ENCODE data around the gene LIMK2.
"Not testable (repeated sequence)": the region's sequence is repeated elsewhere in the genome, so short reads cannot be mapped to it uniquely, and the experiment has no call there.

The LIMK2 gene

DNA sequence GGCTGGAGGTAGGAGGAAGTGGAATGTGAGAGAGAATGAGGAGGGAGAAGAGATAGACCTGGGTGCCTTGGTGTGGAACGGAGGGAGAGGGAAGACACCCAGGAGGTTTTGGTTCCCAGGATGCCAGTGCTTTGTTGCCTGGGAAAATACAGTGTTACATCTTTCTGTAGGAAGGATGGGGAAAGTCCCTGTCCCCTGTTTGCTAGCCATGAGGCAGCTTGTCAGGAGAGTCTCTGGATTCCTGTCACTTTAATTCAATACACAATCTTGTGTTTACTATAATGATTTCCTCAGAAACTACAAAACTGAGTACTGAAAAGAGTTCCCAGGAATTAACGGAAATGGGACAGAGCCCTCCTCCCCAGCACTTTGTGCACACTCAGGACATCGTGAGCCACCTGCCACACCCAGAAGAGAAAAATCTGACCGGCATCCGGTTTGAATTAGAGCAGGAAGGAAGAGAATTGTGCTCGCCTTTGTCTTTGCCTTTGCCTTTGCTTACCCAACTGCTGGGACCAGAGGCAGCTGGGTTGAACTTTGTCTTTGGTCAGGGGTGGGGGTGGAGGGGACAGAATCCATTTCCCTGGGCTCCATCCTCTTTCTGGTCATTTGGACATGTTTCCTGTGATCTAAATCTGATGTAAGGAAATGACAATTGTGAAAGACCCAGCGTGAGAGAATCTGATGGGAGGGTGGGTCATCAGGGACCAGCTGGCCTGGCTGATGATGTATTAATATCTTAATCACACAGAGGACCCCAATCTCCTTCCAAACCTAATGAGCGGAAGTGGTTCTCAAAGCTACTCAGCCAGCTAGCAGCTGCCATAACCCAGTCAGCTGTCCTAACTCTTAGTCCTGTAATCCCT lies 1.3 kb upstream of the LIMK2 start:
- FAIRE-seq = no peak
- no peak for DNase-seq (ENCODE audit: low spot score)

DNA sequence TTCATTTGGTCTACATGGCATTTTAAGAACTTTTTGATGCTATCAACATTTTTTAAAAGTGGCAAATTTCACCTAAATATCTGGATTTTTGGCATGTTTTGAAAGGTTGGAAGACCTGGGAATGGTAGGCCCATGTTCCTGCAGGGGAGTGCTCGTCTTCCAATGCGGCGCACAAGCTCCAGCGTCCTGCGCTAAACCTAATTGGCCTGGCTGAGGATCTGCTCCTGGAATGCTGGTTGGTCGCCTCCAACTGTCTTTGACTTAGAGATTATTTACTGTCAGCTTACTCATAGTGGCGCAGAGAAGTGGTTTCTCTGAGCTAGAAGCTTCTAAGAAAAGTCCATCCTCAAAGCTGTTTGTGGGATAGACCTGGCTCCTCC lies 626 bp upstream of the LIMK2 start:
- no peak for FAIRE-seq
- no peak for DNase-seq (ENCODE audit: low spot score)

DNA sequence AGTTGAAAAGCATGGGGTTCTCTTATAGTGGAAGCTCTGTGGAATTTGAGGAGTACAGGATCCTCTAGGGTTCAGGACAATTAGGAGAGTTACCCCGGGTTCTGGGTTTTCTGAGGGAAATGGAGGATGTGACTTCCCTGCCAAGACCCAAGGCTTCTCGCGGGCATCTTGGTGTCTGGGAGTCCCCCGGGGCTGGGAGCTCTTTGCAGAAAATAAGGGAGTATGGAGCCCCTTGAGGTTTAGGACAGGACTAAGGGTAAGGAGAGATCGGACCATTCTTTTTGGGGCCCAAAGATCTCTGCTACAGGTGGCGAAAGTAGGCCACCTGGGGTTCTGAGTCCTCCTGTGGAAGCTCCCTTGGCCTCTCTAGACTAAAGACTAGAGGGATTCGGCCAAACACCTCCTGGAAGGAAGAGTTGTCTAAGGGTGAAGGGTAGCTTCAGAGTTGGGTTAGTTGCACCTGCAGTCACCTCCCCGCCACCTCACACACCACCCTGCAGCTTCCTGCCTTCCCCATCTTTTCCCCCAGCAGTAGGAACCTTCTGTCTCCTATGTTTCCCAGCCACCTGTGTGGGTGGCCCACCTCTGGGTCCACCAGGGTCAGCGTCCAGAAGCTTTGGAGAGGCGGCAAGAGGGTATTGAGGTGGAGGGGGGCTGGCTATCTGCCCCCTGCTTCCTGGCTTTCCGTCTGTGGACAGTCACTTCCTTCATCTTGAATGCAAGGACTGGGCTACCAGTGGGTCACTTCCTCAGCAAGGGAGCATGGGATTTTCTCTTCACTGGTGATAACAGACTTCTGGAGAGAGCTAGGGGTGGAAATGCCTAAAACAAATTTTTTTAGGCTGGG lies 908 bp downstream of the LIMK2 start:
- FAIRE-seq (no peak), DNase-seq (ENCODE audit: low spot score) (no peak)

DNA sequence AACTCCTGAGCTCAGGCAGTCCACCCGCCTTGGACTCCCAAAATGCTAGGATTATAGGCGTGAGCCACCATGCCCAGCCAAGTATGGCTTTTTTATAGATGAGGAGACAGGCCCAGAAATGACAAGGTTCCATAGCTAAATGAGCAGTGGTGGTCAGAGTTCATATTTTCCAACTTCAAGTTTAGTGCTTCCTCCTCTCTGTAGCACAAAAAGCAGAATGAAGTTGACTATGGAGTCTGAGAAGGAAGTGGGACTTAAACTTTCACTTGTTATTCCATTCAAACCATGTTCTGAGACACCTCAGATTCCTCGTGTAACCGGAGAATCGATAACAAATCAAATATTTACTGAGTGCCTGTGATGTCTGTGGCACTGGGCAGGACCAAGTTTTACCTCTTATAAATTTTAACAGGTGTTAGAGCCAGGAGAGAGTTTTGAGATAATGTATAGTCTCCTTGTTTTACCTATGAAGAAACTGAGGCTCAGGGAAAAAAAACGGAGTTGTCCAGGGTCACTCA lies 3.0 kb downstream of the LIMK2 start:
- FAIRE-seq (no peak), DNase-seq (ENCODE audit: low spot score) (no peak)

DNA sequence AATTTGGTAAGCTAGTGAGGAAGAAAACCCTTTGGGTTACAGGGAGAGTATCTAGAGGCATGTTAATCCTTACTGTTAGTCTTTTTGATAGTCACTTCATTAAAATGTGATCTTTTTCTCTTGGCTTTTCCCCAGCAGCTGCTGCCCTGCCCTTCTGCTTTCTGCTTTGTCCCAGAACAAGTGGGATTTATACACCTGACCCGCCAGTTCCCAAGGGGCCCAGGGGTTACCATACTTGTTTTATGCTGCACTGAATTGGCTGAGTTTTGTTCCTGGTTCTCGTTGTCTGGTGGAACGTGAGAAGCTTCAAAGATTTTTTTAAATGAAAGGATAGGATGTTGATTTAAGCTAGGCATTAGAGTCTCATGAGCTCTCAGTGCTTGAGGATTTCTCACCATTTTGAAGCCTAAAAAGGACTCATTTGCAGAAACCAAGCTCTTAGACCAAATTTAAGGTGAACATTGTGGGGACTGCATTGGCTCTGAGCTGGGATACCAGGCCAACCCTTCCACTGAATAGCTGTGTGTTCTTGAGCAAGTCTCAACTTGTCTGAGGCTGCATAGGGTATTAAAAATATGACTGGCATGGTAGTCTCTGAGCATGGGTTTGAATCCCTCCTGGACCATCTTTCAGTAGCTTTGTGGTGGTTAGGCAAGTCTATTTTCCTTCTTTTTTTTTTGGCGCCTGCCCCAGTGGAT lies 6.6 kb downstream of the LIMK2 start:
- FAIRE-seq = no peak
- DNase-seq (ENCODE audit: low spot score) = no peak

DNA sequence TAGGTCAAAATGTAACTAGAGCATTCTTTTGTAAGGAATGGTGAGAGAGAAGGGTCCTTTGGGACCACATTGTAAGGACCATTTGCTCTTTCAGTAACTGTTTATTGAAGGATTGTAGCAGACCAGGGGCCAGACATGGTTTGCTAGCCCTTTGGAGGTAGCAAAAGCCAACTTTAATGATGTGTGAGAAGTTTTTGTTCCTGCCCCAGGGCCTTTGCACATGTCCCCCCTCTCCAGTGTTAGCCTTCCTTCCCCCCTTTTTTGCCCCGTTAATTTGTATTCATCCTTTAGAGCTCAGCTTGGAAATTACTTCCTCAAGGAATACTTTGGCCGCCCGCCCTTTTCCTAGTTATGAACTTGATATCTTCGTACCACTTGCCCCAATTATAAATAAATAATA lies 9.0 kb downstream of the LIMK2 start:
- FAIRE-seq (no peak), DNase-seq (ENCODE audit: low spot score) (no peak)

DNA sequence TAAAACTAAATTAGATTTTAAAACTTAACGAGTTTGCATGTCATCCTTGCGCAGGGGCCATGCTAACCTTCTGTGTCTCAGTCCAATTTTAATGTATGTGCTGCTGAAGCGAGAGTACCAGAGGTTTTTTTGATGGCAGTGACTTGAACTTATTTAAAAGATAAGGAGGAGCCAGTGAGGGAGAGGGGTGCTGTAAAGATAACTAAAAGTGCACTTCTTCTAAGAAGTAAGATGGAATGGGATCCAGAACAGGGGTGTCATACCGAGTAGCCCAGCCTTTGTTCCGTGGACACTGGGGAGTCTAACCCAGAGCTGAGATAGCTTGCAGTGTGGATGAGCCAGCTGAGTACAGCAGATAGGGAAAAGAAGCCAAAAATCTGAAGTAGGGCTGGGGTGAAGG lies 10.6 kb downstream of the LIMK2 start:
- FAIRE-seq = no peak
- DNase-seq (ENCODE audit: low spot score) = no peak

DNA sequence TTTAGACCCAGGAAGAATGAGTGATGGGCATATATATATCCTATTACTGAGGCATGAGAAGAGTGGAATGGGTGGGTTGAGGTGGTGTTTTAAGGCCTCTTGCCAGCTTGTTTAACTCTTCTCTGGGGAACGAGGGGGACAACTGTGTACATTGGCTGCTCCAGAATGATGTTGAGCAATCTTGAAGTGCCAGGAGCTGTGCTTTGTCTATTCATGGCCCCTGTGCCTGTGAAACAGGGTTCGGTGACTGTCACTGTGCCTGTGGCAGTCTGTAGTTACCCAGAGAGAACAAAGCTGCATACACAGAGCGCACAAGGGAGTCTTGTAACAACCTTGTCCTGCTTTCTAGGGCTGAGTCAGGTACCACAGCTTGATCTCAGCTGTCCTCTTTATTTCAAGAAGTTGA lies 11.7 kb downstream of the LIMK2 start:
- no peak for DNase-seq (ENCODE audit: low spot score)
- FAIRE-seq = no peak

DNA sequence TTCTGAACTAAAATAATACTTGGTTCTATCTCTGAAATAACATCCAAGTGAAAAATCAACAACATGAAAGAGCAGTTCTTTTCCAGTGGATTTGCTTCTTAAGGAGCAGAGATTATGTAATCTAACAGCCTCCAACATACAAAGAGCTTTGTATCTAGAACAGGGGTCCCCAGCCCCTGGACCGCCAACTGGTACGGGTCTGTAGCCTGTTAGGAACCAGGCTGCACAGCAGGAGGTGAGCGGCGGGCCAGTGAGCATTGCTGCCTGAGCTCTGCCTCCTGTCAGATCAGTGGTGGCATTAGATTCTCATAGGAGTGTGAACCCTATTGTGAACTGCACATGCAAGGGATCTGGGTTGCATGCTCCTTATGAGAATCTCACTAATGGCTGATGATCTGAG lies 12.6 kb downstream of the LIMK2 start:
- not testable (repeated sequence) for FAIRE-seq

DNA sequence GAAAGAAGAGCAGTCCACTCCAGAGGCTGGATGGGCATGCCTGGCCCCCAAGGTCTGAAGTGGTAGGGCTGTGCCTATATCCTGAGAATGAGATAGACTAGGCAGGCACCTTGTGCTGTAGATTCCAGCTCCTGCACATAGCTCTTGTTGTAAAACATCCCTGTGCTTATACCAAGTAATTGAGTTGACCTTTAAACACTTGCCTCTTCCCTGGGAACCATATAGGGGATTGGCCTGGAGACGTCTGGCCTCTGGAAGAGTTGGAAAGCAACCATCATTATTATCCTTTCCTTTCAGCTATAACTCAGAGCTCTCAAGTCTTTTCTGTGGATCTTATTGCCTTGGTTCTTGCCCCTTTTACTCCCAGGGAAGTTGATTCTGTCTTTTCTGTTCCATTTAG lies 15.1 kb downstream of the LIMK2 start:
- FAIRE-seq (no peak), DNase-seq (ENCODE audit: low spot score) (no peak)

More for the DNA sequence above, 12.6 kb downstream of the LIMK2 start:
- DNase-seq (ENCODE audit: low spot score) = not testable (repeated sequence)

DNA sequence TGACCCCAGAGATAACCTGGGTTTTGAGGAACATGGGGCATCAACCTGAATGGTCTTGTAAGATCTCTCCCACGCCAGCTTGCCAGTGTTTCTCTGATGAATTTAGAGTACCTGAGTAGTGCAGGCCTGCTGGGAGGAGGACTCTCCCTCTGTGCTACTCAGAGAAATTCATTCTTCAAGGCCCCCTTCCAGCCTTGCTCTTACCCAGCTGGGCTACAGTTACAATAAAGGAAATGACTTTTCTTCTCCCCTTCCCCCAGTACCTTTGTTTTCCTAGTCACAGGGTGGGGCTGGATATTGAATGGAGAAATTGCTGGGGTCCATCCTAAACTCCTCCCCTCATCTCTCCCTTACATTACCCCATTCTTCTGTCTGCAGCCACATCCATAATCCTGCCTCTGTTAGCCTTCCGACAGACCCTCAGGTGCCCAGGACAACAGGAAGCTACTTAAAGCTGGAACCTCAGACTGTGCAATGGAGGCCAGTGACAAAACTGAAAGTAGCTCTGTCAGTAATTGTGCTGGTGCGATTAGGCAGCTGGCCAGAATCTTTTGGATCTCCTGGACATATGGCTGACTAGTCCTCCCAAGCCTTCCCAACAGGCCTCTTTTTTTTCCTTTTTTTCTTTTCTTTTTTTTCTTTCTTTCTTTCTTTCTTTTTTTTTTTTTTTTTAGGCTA lies 17.4 kb downstream of the LIMK2 start:
- FAIRE-seq = no peak

DNA sequence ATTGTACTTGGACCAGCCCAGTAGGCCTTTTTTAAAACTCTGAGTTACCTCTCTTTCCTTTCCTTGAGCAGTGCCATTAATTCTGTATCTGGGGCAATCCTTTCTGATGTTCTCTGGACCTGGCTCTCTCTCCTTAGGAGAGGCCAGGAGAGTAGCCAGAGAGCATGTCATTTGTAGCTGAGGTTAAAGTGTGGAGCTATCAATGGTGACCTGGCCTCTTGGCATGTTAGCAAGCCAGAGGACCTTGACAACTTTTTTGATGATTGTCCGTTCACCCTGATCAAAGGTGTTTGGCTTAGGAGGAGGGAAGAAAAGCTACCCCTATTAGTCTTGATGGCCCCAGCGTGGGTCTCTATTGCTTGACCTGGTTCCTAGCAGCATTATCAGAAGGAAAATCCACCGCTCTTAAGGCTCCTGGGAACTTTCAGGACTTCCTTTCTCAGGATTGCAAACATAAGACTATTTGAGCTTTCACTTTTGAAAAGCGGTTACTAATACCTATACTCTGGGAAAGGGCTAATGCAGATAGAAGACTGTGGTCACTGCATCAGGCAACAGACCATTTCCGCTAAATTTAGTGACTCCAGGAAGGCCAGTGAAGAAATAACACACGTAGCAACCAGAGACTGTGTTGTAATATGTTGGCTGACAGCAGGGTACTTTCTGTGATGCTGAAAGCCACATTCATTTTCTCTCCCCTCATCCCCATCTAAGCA lies 18.2 kb downstream of the LIMK2 start:
- FAIRE-seq (no peak), DNase-seq (ENCODE audit: low spot score) (no peak)

More for the DNA sequence above, 17.4 kb downstream of the LIMK2 start:
- no peak for DNase-seq (ENCODE audit: low spot score)

DNA sequence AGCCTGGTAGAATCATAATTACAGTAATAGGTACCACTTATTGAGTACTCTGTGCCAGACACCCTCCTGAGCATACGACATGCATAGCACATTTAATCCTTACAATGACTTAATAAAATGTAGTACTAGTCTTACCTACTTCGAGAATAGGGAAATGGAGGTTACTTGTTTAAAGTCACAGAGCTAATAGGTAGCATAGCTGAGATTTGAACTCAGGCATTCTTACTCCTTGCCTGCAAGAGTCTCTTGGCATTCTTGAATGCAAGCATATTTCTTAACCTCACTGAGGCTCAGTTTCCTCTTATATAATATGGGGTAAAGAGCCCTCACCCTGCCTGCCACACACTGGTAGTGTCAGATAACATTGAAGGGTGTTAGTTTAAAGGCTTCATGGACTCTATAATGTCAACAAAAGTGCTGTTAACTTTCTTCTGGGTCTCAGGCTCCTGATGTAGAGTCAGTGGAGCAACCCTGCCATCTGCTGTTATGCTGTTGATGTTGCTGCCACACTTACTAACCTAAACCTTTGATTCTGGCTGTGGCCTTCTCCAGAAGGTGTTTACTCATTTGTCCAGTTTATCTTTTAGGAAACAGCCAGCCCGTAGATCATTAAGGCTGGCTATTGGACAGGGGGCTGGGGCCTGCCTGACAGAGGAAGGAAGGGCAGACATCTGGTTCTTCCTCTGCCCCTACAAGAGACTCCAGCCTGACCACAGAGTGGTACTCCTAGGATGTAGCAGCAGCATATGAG lies 18.9 kb downstream of the LIMK2 start:
- no peak for FAIRE-seq
- DNase-seq (ENCODE audit: low spot score) = no peak

DNA sequence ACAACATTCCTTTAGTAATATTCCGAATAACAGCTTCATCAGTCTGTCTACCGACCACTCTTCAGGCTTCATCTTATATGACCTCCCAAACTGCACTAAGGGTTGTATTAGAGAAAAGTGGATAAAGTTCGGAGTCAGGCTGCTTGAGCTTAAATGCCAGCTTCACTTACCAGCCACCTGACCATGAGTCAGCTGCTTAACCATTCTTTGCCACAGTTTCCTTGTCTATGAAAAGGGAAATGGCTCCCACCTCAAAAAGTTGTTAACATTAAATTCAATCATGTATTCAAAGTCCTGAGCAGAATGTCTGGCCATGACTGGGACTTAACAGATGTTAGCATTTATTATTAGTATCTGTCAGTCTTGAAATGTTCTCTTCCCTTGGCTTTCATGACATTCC lies 20.9 kb downstream of the LIMK2 start:
- no peak for DNase-seq (ENCODE audit: low spot score)
- FAIRE-seq = peak; percentile 45

DNA sequence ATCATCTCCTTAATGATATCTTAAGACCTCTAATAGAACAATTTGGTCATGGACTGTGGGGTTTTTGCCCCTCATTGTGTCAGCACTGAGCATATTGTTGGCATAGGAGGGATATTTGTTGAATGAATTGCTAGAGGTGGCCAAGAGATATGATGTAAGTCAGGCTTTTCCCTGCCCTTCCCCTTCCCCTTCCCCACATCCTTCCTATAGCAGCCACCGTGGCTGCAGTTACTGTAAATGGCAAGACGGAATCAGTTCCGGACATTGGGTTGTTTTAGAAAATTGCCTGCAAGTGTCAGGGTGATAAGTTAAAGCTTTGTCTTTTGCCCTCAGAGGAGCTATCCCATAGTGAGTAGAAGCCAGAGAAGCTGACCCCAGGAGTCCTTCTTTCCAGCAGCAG lies 23.0 kb downstream of the LIMK2 start:
- FAIRE-seq (no peak), DNase-seq (ENCODE audit: low spot score) (no peak)

DNA sequence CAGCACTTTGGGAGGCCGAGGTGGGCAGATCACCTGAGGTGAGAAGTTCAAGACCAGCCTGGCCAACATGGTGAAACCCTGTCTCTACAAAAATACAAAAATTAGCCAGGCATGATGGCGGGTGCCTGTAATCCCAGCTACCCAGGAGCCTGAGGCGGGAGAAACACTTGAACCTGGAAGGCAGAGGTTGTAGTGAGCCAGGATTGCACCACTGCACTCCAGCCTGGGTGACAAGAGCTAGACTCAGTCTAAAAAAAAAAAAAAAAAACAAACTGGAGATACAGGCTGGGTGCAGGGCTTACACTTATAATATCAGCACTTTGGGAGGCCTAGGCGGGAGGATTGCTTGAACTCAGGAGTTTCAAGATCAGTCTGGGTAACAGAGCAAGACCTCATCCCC lies 23.9 kb downstream of the LIMK2 start:
- FAIRE-seq; DNase-seq (ENCODE audit: low spot score): not testable (repeated sequence)

DNA sequence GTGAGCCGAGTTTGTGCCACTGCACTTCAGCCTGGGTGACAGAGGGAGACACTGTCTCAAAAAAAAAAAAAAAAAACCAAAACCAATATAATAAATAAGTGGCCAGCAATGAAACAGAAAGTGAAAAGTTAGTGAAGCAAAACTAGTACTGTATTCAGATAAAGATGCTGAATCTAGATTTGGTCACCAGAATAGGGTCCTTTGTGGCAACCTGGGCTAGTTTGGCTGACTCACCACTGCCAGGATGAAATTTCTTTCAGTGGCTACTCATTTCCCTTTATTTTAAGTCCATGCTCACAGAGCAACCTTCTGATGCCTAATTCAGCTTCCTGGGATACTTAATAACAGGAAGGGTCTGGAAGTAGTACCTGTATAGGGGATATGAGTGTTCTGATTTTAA lies 26.0 kb downstream of the LIMK2 start:
- FAIRE-seq (peak; percentile 73), DNase-seq (ENCODE audit: low spot score) (peak; percentile 38)

DNA sequence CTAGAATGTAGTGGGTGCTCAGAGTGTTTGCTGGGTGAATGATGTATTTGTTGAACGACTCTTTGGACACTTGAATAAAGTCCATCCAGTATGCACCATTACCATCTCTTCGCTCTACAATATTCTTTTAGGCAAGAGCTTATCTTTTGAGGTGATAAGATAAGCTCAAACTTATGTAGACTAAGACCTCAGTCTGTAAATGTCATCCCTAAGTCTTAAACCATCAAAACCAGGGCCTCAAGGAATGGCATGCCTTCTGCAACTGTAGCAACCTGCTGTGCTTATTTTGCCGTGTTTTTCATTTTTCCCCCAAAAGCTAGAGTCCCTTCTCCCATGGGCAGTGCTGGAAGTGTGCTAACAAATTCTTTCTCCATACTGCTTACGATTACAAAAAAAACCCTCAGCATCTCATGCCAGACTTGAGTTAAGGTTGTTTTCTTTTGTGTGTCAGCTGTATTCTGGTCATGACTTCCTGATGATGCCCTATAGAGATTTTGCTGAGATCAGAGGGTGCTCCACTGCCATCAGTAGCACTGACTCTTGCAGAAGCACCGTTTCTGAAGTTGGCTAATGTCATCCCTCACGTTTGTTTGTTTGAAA lies 27.8 kb downstream of the LIMK2 start:
- DNase-seq (ENCODE audit: low spot score) (no peak), FAIRE-seq (no peak)

DNA sequence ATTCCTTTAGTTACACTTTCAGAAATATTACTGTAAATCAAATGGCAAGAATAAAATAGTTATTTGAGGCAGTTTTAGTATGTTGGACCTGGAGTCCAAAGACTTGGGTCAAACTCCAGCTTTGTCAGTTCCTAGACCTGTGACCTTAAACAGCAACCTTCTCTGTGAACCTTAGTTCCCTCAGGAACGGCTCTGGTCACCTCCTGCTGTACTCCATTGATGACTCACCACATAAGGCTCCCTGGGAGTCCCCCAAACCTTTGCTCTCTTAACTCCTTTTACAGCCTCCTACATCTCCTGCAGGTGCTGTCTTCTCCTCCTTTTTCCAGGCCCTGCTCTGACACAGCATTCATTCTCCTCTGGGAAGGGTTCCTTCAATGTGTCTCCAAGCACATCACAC lies 29.1 kb downstream of the LIMK2 start:
- FAIRE-seq (no peak), DNase-seq (ENCODE audit: low spot score) (peak; percentile 50)
